CD4-positive, alpha-beta T cell (primary cell): ENCODE results near the gene AP1M1. TPM values are rescaled to one million over a fixed set of nuclear protein-coding genes. Genes with fewer than 3 reads are reported as not detected.
A peak's percentile ranks its signal among the peaks of the same experiment; 100 is the strongest.

Source experiments
- ATAC-seq: fragments of 200-7000 bp; cut with Tn5 transposase; one replicate; pipeline ENCODE4 v1.10.0; 2022; ENCODE audit warnings: mild to moderate bottlenecking; ENCODE audit not compliant: poor library complexity
- CTCF ChIA-PET: fragments of 350-600 bp; sonication (Branson Sonifier 250); formaldehyde crosslinking; loops from one replicate; lab custom pipeline; 2021; ENCODE audit warnings: antibody characterized with exemption, inconsistent platforms; lab: Charles Lee
- POLR2A ChIA-PET: fragments of 350-600 bp; sonication (Branson Sonifier 250); formaldehyde crosslinking; loops from one replicate; lab custom pipeline; 2021; ENCODE audit warnings: antibody characterized with exemption, inconsistent platforms; lab: Charles Lee
- DNase-seq, 14 experiments: peaks; one replicate each; pipeline ENCODE4 v3.0.0-alpha.2; 2013 to 2020; ENCODE audit warnings: mixed read lengths in 2 of 14
- H3K27ac ChIP-seq, 2 donors: one replicate each; pipeline versions ENCODE4 v1.5.1 to v1.7.0; 2013; ENCODE audit warnings: low read length in 2 of 2, low read depth in 1 of 2, mild to moderate bottlenecking in 1 of 2
- H3K27me3 ChIP-seq, 2 experiments: 1 replicate in 1 of 2; 2 replicates in 1 of 2; pipeline versions ENCODE4 v1.6.1 to v1.7.0; 2013; ENCODE audit warnings: low read length in 2 of 2, control low read depth in 1 of 2, mild to moderate bottlenecking in 1 of 2, moderate library complexity in 1 of 2; ENCODE audit not compliant: insufficient read depth in 2 of 2, control insufficient read depth in 1 of 2
- H3K36me3 ChIP-seq: one replicate; pipeline ENCODE4 v1.6.1; 2013; ENCODE audit warnings: low read length, control low read depth; ENCODE audit not compliant: insufficient read depth
- H3K4me1 ChIP-seq: one replicate; pipeline ENCODE4 v1.6.1; 2013; ENCODE audit warnings: low read length, control low read depth; ENCODE audit not compliant: insufficient read depth
- H3K4me3 ChIP-seq: one replicate; pipeline ENCODE4 v1.5.1; 2013; ENCODE audit warnings: mild to moderate bottlenecking, low read length, moderate library complexity
- H3K9me3 ChIP-seq, 2 experiments: 1 replicate in 1 of 2; 2 replicates in 1 of 2; pipeline versions ENCODE4 v1.6.1 to v1.7.0; 2013; ENCODE audit warnings: low read length in 2 of 2, mild to moderate bottlenecking in 2 of 2, control low read depth in 1 of 2, moderate library complexity in 1 of 2; ENCODE audit not compliant: control insufficient read depth in 1 of 2, insufficient read depth in 1 of 2
- H3K27ac Mint-ChIP-seq: one replicate; pipeline ENCODE4 v1.8.0; 2020; ENCODE audit warnings: mixed read lengths
- H3K27me3 Mint-ChIP-seq: one replicate; pipeline ENCODE4 v1.8.0; 2021; ENCODE audit warnings: mixed read lengths
- H3K36me3 Mint-ChIP-seq: one replicate; pipeline ENCODE4 v1.8.0; 2021; ENCODE audit warnings: low read depth, mixed read lengths
- H3K4me1 Mint-ChIP-seq: one replicate; pipeline ENCODE4 v1.8.0; 2021; ENCODE audit warnings: low read depth, mixed read lengths
- H3K4me3 Mint-ChIP-seq: one replicate; pipeline ENCODE4 v1.8.0; 2020; ENCODE audit warnings: mild to moderate bottlenecking, mixed read lengths
- H3K9me3 Mint-ChIP-seq: one replicate; pipeline ENCODE4 v1.8.0; 2020; ENCODE audit warnings: mixed read lengths
- CTCF ChIP-seq: fragments of 200-600 bp; IDR thresholded peaks from one replicate; pipeline ENCODE4 v1.8.0; 2022; ENCODE audit warnings: antibody characterized with exemption, mild to moderate bottlenecking
- intact Hi-C, 2 experiments: fragments of 100-400 bp; cut with DNase I in 1 of 2; cut with micrococcal nuclease in 1 of 2; formaldehyde crosslinking; loops; one replicate each; pipeline versions ENCODE4 v1.15.1 to v1.9.0; 2023 to 2025; cut with DNase I, micrococcal nuclease
- total RNA-seq, 174 experiments: library from RNA in 2 of 174; stranded (reverse) in 2 of 174; gene quantifications; one replicate each; pipeline ENCODE4 v1.2.3 and lab custom pipeline; 2021 to 2026

AP1M1 gene
- total RNA-seq, 2 experiments from 2014 or later, result 52.1 to 58.3 TPM

DNA sequence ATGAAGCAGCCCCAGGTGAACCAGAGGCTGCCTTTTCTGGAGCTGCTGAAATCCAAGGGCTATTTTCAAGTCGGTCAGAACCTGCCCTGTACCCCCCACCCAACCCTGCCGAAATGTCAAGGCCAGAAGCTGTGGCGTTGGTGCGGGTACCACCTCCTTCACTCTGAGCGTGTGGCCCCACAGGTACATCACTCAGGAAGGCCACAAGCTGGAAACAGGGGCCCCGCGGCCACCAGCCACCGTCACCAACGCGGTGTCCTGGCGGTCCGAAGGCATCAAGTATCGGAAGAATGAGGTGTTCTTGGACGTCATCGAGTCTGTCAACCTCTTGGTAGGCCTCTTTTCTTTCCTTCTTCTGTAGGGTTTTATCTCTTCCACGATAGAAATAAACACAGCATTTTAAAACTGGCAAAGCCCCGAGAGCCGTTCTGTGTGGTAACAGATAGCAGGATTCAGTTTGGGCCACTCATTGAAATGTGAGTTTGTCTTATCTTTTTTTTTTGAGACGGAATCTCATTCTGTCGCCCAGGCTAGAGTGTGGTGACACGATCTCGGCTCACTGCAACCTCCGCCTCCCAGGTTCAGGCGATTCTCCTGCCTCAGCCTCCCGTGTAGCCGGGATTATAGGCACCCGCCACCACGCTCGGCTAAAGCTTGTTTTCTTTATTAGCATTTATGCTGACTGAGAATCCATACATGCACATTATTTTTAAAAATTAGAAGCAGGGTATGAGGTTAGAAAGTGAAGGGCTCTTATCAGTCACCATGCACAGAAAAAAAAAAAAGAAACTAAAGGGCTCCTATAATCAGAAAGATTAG, 11.3 kb downstream of the AP1M1 start:
- no peak overlapping the region for H3K4me3 Mint-ChIP-seq
- Histone ChIP-seq H3K36me3 (peaks cover 66% of the 10 kb centered on the region), H3K4me3 (no peak overlapping the region), H3K27ac (no peak overlapping the region), H3K27me3 (no peaks in the 10 kb centered on the region), H3K9me3 (no peaks in the 10 kb centered on the region), H3K4me1 (peaks cover 12% of the 10 kb centered on the region)
- peaks cover 87% of the 10 kb centered on the region for H3K36me3 Mint-ChIP-seq
- ChIA-PET CTCF (no interaction called here), POLR2A (no interaction called here)
- no peak for TF ChIP-seq CTCF
- H3K27me3 Mint-ChIP-seq, result no peaks in the 10 kb centered on the region
- intact Hi-C loops, result no loop called here
- H3K9me3 Mint-ChIP-seq, result no peaks in the 10 kb centered on the region
- DNase-seq, result peak in 1 of 14 experiments; percentile 15
- peaks cover 44% of the 10 kb centered on the region for H3K4me1 Mint-ChIP-seq
- ATAC-seq, result no peak
- peak overlapping the region; percentile 51 for H3K27ac Mint-ChIP-seq

DNA sequence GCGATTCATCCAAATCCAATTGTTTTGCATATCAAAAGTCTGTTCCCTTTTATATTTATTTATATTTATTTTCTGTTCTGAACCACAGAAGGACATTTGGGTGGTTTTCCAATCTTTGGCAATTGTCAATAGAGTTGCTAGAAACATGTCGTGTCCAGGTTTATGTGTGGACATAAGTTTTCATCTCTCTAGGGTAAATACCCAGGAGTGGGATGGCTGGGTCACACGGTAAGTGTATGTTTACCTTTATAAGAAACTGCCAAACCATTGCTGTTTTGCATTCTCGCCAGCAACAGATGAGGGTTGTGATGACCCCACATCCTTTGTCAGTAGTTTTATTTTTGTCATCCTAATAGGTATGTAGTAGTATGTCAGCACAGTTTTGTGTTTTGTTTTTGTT, 12.5 kb downstream of the AP1M1 start:
- peaks cover 87% of the 10 kb centered on the region for H3K36me3 Mint-ChIP-seq
- peaks cover 49% of the 10 kb centered on the region for H3K4me1 Mint-ChIP-seq
- Histone ChIP-seq H3K27me3 (no peaks in the 10 kb centered on the region), H3K36me3 (peaks cover 63% of the 10 kb centered on the region), H3K9me3 (no peaks in the 10 kb centered on the region), H3K27ac (no peak overlapping the region), H3K4me1 (peaks cover 18% of the 10 kb centered on the region), H3K4me3 (no peak overlapping the region)
- POLR2A ChIA-PET, result no interaction called here
- no peak overlapping the region for H3K27ac Mint-ChIP-seq
- no peak for ATAC-seq
- no peak for DNase-seq
- H3K9me3 Mint-ChIP-seq, result no peaks in the 10 kb centered on the region
- intact Hi-C loops, result no loop called here
- TF ChIP-seq CTCF, result no peak
- no peak overlapping the region for H3K4me3 Mint-ChIP-seq
- H3K27me3 Mint-ChIP-seq, result no peaks in the 10 kb centered on the region
- CTCF ChIA-PET, result interaction anchor here (0.7 kb wide), 1 partner anchor 99 kb away, joined by 3 read pairs; no protein-coding TSS in a partner anchor

GRCh38 chr19:16213076-16213475, 15.4 kb downstream of the AP1M1 start:
- peak overlapping the region; percentile 2 for H3K4me3 Mint-ChIP-seq
- Histone ChIP-seq H3K4me3 (no peak overlapping the region), H3K9me3 (no peaks in the 10 kb centered on the region), H3K36me3 (peaks cover 50% of the 10 kb centered on the region), H3K27me3 (no peaks in the 10 kb centered on the region), H3K4me1 (peaks cover 34% of the 10 kb centered on the region), H3K27ac (no peak overlapping the region)
- intact Hi-C loops, result no loop called here
- no peak for DNase-seq
- no peak for TF ChIP-seq CTCF
- ATAC-seq, result no peak
- H3K27me3 Mint-ChIP-seq, result no peaks in the 10 kb centered on the region
- ChIA-PET POLR2A (no interaction called here), CTCF (no interaction called here)
- H3K36me3 Mint-ChIP-seq, result peaks cover 93% of the 10 kb centered on the region
- peak overlapping the region; percentile 82 for H3K27ac Mint-ChIP-seq
- peaks cover 68% of the 10 kb centered on the region for H3K4me1 Mint-ChIP-seq
- H3K9me3 Mint-ChIP-seq, result no peaks in the 10 kb centered on the region
